SK-N-SH treated with all-trans-retinoic acid at 6 μM for 48 hours (cell line): Measurements from ENCODE around the gene NAGLU.

ENCODE experiments used
- ATAC-seq: fragments of 200-7000 bp; cut with Tn5 transposase; 3 replicates; pipeline ENCODE4 v1.9.1; 2020; ENCODE audit warnings: mild to moderate bottlenecking, moderate library complexity
- ARNTL ChIP-seq: fragments of 450-650 bp; formaldehyde crosslinking; IDR thresholded peaks from 2 replicates; pipeline ENCODE4 v1.5.0; 2020; ENCODE audit warnings: low read depth, mild to moderate bottlenecking, moderate library complexity, borderline replicate concordance
- BACH2 ChIP-seq: fragments of 250-450 bp; sonication (Bioruptor Pico); IDR thresholded peaks from 2 replicates; pipeline ENCODE4 v1.9.0; 2021; ENCODE audit warnings: mild to moderate bottlenecking, borderline replicate concordance
- ESRRG ChIP-seq: fragments of 250-450 bp; sonication (Bioruptor Pico); IDR thresholded peaks from 2 replicates; pipeline ENCODE4 v1.6.1; 2021; ENCODE audit warnings: mild to moderate bottlenecking
- GLIS3 ChIP-seq: fragments of 250-450 bp; sonication (Bioruptor Pico); IDR thresholded peaks from 2 replicates; pipeline ENCODE4 v1.5.0; 2020; ENCODE audit warnings: mild to moderate bottlenecking, moderate library complexity
- OSR1 ChIP-seq: fragments of 250-450 bp; sonication (Bioruptor Pico); IDR thresholded peaks from 2 replicates; pipeline ENCODE4 v1.8.0; 2022; ENCODE audit warnings: moderate library complexity, mild to moderate bottlenecking, inconsistent platforms
- PPARA ChIP-seq: fragments of 250-450 bp; sonication (Bioruptor Pico); IDR thresholded peaks from 2 replicates; pipeline ENCODE4 v1.5.0; 2020; ENCODE audit warnings: mild to moderate bottlenecking, borderline replicate concordance
- RARB ChIP-seq: fragments of 250-450 bp; sonication (Bioruptor Pico); IDR thresholded peaks from 2 replicates; pipeline ENCODE4 v1.8.0; 2021; ENCODE audit warnings: mild to moderate bottlenecking, moderate library complexity
- SNAI2 ChIP-seq: fragments of 250-450 bp; sonication (Bioruptor Pico); IDR thresholded peaks from 2 replicates; pipeline ENCODE4 v1.5.0; 2020; ENCODE audit warnings: mild to moderate bottlenecking, moderate library complexity
- TCF4 ChIP-seq: fragments of 250-450 bp; sonication (Bioruptor Pico); IDR thresholded peaks from 2 replicates; pipeline ENCODE4 v1.8.0; 2021; ENCODE audit warnings: mild to moderate bottlenecking, moderate library complexity, borderline replicate concordance
- TOX ChIP-seq: fragments of 250-450 bp; sonication (Bioruptor Pico); IDR thresholded peaks from 2 replicates; pipeline ENCODE4 v1.8.0; 2021; ENCODE audit warnings: mild to moderate bottlenecking, moderate library complexity, borderline replicate concordance
- ZC3H10 ChIP-seq: fragments of 250-450 bp; sonication (Bioruptor Pico); IDR thresholded peaks from 2 replicates; pipeline ENCODE4 v1.5.1; 2021; ENCODE audit warnings: mild to moderate bottlenecking, moderate library complexity
- ZFP3 ChIP-seq: fragments of 250-450 bp; sonication (Bioruptor Pico); IDR thresholded peaks from 2 replicates; pipeline ENCODE4 v1.5.0; 2020; ENCODE audit warnings: mild to moderate bottlenecking, moderate library complexity
- ZFP30 ChIP-seq: fragments of 450-650 bp; formaldehyde crosslinking; IDR thresholded peaks from 2 replicates; pipeline ENCODE4 v1.5.0; 2022; ENCODE audit warnings: mild to moderate bottlenecking, moderate library complexity
- ZNF70 ChIP-seq: fragments of 450-650 bp; formaldehyde crosslinking; IDR thresholded peaks from 2 replicates; pipeline ENCODE4 v1.5.0; 2020; ENCODE audit warnings: mild to moderate bottlenecking, moderate library complexity
- ZNF8 ChIP-seq: fragments of 450-650 bp; formaldehyde crosslinking; IDR thresholded peaks from 2 replicates; pipeline ENCODE4 v1.5.0; 2020; ENCODE audit warnings: mild to moderate bottlenecking, moderate library complexity
- TF ChIP-seq, protein P1 (sequence below): fragments of 250-450 bp; sonication (Bioruptor Pico); IDR thresholded peaks from 2 replicates; pipeline ENCODE4 v1.8.0; 2020; ENCODE audit warnings: mild to moderate bottlenecking, moderate library complexity, borderline replicate concordance
- TF ChIP-seq, protein P2 (sequence below): fragments of 250-450 bp; sonication (Bioruptor Pico); IDR thresholded peaks from 2 replicates; pipeline ENCODE4 v1.5.0; 2020; ENCODE audit warnings: mild to moderate bottlenecking, moderate library complexity
- TF ChIP-seq, protein P3 (sequence below): fragments of 250-450 bp; sonication (Bioruptor Pico); IDR thresholded peaks from 2 replicates; pipeline ENCODE4 v1.5.1; 2021; ENCODE audit warnings: mild to moderate bottlenecking, moderate library complexity
- TF ChIP-seq, protein P4 (sequence below): fragments of 250-450 bp; sonication (Bioruptor Pico); IDR thresholded peaks from 2 replicates; pipeline ENCODE4 v1.5.1; 2020; ENCODE audit warnings: low read depth, mild to moderate bottlenecking, moderate library complexity
- TF ChIP-seq, protein P5 (sequence below): fragments of 250-450 bp; sonication (Bioruptor Pico); IDR thresholded peaks from 2 replicates; pipeline ENCODE4 v1.8.0; 2021; ENCODE audit warnings: low read depth, mild to moderate bottlenecking, moderate library complexity, borderline replicate concordance

The NAGLU gene

DNA sequence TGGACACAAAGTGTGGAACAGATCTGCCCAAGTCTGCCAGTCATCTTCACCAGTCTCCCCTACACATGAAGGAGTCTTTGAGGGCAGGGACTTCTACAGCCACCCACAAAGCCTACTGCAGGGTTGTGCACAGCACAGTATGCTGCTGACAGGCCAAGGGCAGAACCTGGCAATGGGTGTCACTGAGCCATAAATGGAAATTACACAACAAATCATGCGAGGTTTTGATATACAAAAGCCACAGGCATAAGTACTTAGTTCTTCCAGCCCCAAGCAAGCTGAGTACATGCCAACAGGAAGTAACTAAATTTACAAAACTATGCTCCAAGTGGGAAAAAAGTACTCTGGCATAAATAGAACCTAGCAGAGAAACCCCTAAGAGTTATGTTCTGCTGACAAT, 49.3 kb downstream of the NAGLU start:
- ATAC-seq: no peak

DNA sequence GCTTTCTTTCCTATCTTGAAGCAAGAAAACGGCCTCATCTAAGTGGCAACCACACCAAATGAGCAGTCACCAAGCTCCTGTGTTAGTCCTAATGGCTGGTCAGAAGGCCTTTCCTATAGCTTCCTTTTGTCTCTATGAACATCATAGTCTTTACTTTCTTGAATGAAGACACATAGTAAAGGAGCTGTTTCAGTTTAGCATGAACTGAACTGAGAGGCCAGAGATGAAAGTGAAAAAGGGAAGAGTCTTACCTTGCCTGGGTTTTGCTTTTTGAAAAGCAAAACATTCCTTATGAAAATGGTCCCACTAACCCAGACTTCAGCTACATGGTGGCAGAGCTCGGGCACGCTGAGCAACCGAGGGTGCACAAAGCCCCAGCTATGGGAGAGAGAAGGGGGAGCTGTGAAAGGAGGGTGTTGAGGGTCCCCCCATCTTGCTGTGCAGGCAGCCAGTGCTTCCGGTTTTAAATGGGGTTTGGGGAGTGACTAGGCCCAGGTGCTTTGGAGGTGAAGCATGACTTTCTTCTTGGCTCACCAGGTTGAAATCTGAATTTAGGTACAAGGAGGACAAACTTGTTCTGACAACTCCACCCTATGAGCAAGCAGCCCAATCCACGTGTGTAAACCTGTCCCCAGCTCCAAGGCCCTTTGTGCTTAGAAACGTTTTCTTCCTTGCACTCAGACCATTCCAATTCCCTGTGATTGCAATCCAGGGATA, 50.6 kb downstream of the NAGLU start:
- TF ChIP-seq ZFP3 (CRISPR knock-in tag): no peak
- TF ChIP-seq, protein P1, sequence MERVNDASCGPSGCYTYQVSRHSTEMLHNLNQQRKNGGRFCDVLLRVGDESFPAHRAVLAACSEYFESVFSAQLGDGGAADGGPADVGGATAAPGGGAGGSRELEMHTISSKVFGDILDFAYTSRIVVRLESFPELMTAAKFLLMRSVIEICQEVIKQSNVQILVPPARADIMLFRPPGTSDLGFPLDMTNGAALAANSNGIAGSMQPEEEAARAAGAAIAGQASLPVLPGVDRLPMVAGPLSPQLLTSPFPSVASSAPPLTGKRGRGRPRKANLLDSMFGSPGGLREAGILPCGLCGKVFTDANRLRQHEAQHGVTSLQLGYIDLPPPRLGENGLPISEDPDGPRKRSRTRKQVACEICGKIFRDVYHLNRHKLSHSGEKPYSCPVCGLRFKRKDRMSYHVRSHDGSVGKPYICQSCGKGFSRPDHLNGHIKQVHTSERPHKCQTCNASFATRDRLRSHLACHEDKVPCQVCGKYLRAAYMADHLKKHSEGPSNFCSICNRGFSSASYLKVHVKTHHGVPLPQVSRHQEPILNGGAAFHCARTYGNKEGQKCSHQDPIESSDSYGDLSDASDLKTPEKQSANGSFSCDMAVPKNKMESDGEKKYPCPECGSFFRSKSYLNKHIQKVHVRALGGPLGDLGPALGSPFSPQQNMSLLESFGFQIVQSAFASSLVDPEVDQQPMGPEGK: no peak
- no peak for TF ChIP-seq ZC3H10 (CRISPR knock-in tag)
- TF ChIP-seq ESRRG: no peak
- no peak for TF ChIP-seq ZNF8
- TF ChIP-seq, protein P2, sequence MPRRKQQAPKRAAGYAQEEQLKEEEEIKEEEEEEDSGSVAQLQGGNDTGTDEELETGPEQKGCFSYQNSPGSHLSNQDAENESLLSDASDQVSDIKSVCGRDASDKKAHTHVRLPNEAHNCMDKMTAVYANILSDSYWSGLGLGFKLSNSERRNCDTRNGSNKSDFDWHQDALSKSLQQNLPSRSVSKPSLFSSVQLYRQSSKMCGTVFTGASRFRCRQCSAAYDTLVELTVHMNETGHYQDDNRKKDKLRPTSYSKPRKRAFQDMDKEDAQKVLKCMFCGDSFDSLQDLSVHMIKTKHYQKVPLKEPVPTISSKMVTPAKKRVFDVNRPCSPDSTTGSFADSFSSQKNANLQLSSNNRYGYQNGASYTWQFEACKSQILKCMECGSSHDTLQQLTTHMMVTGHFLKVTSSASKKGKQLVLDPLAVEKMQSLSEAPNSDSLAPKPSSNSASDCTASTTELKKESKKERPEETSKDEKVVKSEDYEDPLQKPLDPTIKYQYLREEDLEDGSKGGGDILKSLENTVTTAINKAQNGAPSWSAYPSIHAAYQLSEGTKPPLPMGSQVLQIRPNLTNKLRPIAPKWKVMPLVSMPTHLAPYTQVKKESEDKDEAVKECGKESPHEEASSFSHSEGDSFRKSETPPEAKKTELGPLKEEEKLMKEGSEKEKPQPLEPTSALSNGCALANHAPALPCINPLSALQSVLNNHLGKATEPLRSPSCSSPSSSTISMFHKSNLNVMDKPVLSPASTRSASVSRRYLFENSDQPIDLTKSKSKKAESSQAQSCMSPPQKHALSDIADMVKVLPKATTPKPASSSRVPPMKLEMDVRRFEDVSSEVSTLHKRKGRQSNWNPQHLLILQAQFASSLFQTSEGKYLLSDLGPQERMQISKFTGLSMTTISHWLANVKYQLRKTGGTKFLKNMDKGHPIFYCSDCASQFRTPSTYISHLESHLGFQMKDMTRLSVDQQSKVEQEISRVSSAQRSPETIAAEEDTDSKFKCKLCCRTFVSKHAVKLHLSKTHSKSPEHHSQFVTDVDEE: no peak
- TF ChIP-seq, protein P3, sequence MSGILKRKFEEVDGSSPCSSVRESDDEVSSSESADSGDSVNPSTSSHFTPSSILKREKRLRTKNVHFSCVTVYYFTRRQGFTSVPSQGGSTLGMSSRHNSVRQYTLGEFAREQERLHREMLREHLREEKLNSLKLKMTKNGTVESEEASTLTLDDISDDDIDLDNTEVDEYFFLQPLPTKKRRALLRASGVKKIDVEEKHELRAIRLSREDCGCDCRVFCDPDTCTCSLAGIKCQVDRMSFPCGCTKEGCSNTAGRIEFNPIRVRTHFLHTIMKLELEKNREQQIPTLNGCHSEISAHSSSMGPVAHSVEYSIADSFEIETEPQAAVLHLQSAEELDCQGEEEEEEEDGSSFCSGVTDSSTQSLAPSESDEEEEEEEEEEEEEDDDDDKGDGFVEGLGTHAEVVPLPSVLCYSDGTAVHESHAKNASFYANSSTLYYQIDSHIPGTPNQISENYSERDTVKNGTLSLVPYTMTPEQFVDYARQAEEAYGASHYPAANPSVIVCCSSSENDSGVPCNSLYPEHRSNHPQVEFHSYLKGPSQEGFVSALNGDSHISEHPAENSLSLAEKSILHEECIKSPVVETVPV (CRISPR knock-in tag): no peak
- TF ChIP-seq ZFP30 (CRISPR knock-in tag): no peak
- TF ChIP-seq ARNTL (CRISPR knock-in tag): no peak
- TF ChIP-seq, protein P4, sequence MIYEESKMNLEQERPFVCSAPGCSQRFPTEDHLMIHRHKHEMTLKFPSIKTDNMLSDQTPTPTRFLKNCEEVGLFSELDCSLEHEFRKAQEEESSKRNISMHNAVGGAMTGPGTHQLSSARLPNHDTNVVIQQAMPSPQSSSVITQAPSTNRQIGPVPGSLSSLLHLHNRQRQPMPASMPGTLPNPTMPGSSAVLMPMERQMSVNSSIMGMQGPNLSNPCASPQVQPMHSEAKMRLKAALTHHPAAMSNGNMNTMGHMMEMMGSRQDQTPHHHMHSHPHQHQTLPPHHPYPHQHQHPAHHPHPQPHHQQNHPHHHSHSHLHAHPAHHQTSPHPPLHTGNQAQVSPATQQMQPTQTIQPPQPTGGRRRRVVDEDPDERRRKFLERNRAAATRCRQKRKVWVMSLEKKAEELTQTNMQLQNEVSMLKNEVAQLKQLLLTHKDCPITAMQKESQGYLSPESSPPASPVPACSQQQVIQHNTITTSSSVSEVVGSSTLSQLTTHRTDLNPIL: no peak
- no peak for TF ChIP-seq RARB (CRISPR knock-in tag)
- no peak for TF ChIP-seq PPARA (CRISPR knock-in tag)
- TF ChIP-seq, protein P5, sequence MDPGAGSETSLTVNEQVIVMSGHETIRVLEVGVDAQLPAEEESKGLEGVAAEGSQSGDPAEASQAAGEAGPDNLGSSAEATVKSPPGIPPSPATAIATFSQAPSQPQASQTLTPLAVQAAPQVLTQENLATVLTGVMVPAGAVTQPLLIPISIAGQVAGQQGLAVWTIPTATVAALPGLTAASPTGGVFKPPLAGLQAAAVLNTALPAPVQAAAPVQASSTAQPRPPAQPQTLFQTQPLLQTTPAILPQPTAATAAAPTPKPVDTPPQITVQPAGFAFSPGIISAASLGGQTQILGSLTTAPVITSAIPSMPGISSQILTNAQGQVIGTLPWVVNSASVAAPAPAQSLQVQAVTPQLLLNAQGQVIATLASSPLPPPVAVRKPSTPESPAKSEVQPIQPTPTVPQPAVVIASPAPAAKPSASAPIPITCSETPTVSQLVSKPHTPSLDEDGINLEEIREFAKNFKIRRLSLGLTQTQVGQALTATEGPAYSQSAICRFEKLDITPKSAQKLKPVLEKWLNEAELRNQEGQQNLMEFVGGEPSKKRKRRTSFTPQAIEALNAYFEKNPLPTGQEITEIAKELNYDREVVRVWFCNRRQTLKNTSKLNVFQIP (CRISPR knock-in tag): no peak
- no peak for TF ChIP-seq GLIS3 (CRISPR knock-in tag)
- TF ChIP-seq OSR1: no peak
- no peak for ATAC-seq

More for the DNA sequence above, 49.3 kb downstream of the NAGLU start:
- TF ChIP-seq, protein P4: no peak
- TF ChIP-seq ZFP3 (CRISPR knock-in tag) (no peak), RARB (CRISPR knock-in tag) (no peak), TCF4 (CRISPR knock-in tag) (no peak), ZNF8 (no peak)
- TF ChIP-seq, protein P1: no peak

DNA sequence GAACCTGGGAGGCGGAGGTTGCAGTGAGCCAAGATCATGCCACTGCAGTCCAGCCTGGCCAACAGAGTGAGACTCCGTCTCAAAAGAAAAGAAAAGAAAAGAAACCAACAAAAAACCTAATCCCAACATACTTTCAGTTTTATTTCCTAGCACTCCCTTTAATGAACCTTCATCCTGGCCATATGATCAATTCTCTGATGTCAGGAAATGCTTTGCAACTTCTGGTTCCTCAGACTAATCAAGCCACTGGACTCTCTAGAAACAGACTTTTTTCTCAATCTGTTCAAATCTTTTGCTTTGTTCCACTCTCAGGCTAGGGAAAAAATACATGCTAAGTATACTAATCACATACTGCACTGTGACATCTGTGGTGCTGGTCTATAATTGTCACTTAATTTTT, 54.8 kb downstream of the NAGLU start:
- no peak for ATAC-seq
- TF ChIP-seq, protein P1: no peak
- TF ChIP-seq BACH2: no peak
- TF ChIP-seq TCF4 (CRISPR knock-in tag): no peak
- no peak for TF ChIP-seq SNAI2
- no peak for TF ChIP-seq GLIS3 (CRISPR knock-in tag)
- TF ChIP-seq, protein P2: no peak
- no peak for TF ChIP-seq TOX (CRISPR knock-in tag)
- no peak for TF ChIP-seq ZNF70 (CRISPR knock-in tag)
